H1 (cell line): Measurements from ENCODE around the gene UBP1. TPM values are rescaled to one million over a fixed set of nuclear protein-coding genes. Genes with fewer than 3 reads are reported as not detected.

Source experiments
- CTCF ChIA-PET: fragments of 300-600 bp; sonication (Branson Sonifier 250); formaldehyde crosslinking; loops from one replicate; lab custom pipeline; 2021; ENCODE audit not compliant: partially characterized antibody; lab: Charles Lee
- POLR2A ChIA-PET: fragments of 300-600 bp; sonication (Branson Sonifier 250); formaldehyde crosslinking; loops from one replicate; lab custom pipeline; 2021; ENCODE audit warnings: inconsistent platforms; ENCODE audit not compliant: partially characterized antibody; lab: Charles Lee
- DNase-seq, 2 experiments: peaks; one replicate each; pipeline versions ENCODE4 v3.0.0 to v3.0.0-alpha.2; 2010 to 2022; ENCODE audit warnings: low spot score in 2 of 2, low read depth in 1 of 2, mixed read lengths in 1 of 2
- FAIRE-seq: peaks from 2 replicates; lab custom pipeline; 2011; peaks lifted over from hg19 to GRCh38; lab: Jason Lieb, UNC
- H2AFZ ChIP-seq: 2 replicates; pipeline ENCODE4 v1.8.1; 2012; ENCODE audit warnings: low read length, inconsistent platforms
- H2AK5ac ChIP-seq: 2 replicates; pipeline ENCODE4 v1.6.1; 2013; ENCODE audit warnings: low read depth, low read length
- H2BK120ac ChIP-seq: replicated peaks from 2 replicates; pipeline ENCODE3; 2013; ENCODE audit warnings: low read depth, low read length, inconsistent platforms
- H2BK12ac ChIP-seq: 2 replicates; pipeline ENCODE4 v1.6.1; 2013; ENCODE audit warnings: low read depth, low read length
- H2BK15ac ChIP-seq: 2 replicates; pipeline ENCODE4 v1.6.1; 2013; ENCODE audit warnings: low read length
- H2BK20ac ChIP-seq: 2 replicates; pipeline ENCODE4 v1.6.1; 2013; ENCODE audit warnings: low read length
- H2BK5ac ChIP-seq: 2 replicates; pipeline ENCODE4 v1.6.1; 2013; ENCODE audit warnings: low read depth, low read length
- H3K14ac ChIP-seq: 2 replicates; pipeline ENCODE4 v1.6.1; 2013; ENCODE audit warnings: inconsistent platforms; ENCODE audit not compliant: insufficient read length
- H3K18ac ChIP-seq: 2 replicates; pipeline ENCODE4 v1.6.1; 2013; ENCODE audit warnings: low read length; ENCODE audit errors: extremely low read depth
- H3K23ac ChIP-seq: 2 replicates; pipeline ENCODE4 v1.6.1; 2013; ENCODE audit warnings: inconsistent platforms; ENCODE audit not compliant: insufficient read length
- H3K23me2 ChIP-seq: 2 replicates; pipeline ENCODE4 v1.6.1; 2013; ENCODE audit warnings: low read depth, low read length
- H3K27ac ChIP-seq: 2 replicates; pipeline ENCODE4 v1.6.1; 2011; ENCODE audit warnings: low read depth, low read length, inconsistent platforms
- H3K27me3 ChIP-seq, 4 experiments: replicated peaks in 1 of 4; 1 replicate in 1 of 4; 2 replicates in 3 of 4; pipeline versions ENCODE4 v1.6.1 to v1.8.1; 2011 to 2013; ENCODE audit warnings: low read length in 3 of 4, mild to moderate bottlenecking in 3 of 4, inconsistent platforms in 2 of 4, mixed read lengths in 2 of 4, moderate library complexity in 1 of 4; ENCODE audit not compliant: control insufficient read depth in 3 of 4, insufficient read depth in 3 of 4; ENCODE audit errors: extremely low read depth in 1 of 4
- H3K36me3 ChIP-seq, 4 experiments: 2 replicates each; pipeline versions ENCODE4 v1.6.1 to v1.8.1; 2011 to 2013; ENCODE audit warnings: mild to moderate bottlenecking in 4 of 4, low read length in 3 of 4, moderate library complexity in 2 of 4, control low read depth in 1 of 4, inconsistent platforms in 1 of 4; ENCODE audit not compliant: insufficient read depth in 4 of 4, control insufficient read depth in 2 of 4
- H3K4ac ChIP-seq: replicated peaks from 2 replicates; pipeline ENCODE3; 2013; ENCODE audit warnings: low read length, low read depth, mixed read lengths, inconsistent platforms; ENCODE audit not compliant: insufficient read length
- H3K4me1 ChIP-seq, 4 experiments: replicated peaks in 1 of 4; 1 replicate in 1 of 4; 2 replicates in 3 of 4; pipeline versions ENCODE4 v1.6.1 to v1.8.1; 2011 to 2013; ENCODE audit warnings: low read length in 3 of 4, inconsistent platforms in 2 of 4, mixed read lengths in 1 of 4; ENCODE audit not compliant: insufficient read depth in 4 of 4, control insufficient read depth in 3 of 4
- H3K4me2 ChIP-seq, 2 experiments: 2 replicates each; pipeline versions ENCODE4 v1.6.1 to v1.8.1; 2011 to 2013; ENCODE audit warnings: low read depth in 2 of 2, low read length in 2 of 2, control low read depth in 1 of 2, inconsistent platforms in 1 of 2, mild to moderate bottlenecking in 1 of 2; ENCODE audit not compliant: insufficient read depth in 1 of 2
- H3K4me3 ChIP-seq, 4 experiments: fragments of 200-600, 300-600 bp in 1 of 4; sonication (generic), shearing (Covaris generic), sonication (Bioruptor Twin) in 1 of 4; 2 replicates each; pipeline versions ENCODE4 v1.5.1 to v1.8.1; 2011 to 2016; ENCODE audit warnings: low read length in 4 of 4, low read depth in 3 of 4, control low read depth in 2 of 4, inconsistent platforms in 2 of 4, mild to moderate bottlenecking in 2 of 4, mixed read lengths in 1 of 4, moderate library complexity in 1 of 4; ENCODE audit not compliant: insufficient read depth in 2 of 4; ENCODE audit errors: extremely low read depth in 1 of 4
- H3K56ac ChIP-seq: replicated peaks from 2 replicates; pipeline ENCODE3; 2013; ENCODE audit warnings: low read depth, mild to moderate bottlenecking, mixed read lengths, low read length, inconsistent platforms; ENCODE audit not compliant: insufficient read length
- H3K79me1 ChIP-seq: 2 replicates; pipeline ENCODE4 v1.6.1; 2013; ENCODE audit warnings: low read depth, low read length, control low read depth
- H3K79me2 ChIP-seq, 2 experiments: 2 replicates each; pipeline versions ENCODE4 v1.6.1 to v1.8.1; 2012 to 2013; ENCODE audit warnings: low read length in 2 of 2, mild to moderate bottlenecking in 2 of 2, inconsistent platforms in 1 of 2; ENCODE audit not compliant: insufficient read depth in 2 of 2, control insufficient read depth in 1 of 2
- H3K9ac ChIP-seq, 4 experiments: replicated peaks in 1 of 4; 1 replicate in 1 of 4; 2 replicates in 3 of 4; pipeline versions ENCODE4 v1.6.1 to v1.8.1; 2011 to 2013; ENCODE audit warnings: low read depth in 3 of 4, low read length in 3 of 4, control low read depth in 2 of 4, mild to moderate bottlenecking in 2 of 4, moderate library complexity in 2 of 4, inconsistent platforms in 1 of 4; ENCODE audit errors: extremely low read depth in 1 of 4
- H3K9me3 ChIP-seq, 2 experiments: 2 replicates each; pipeline versions ENCODE4 v1.6.1 to v1.8.1; 2012 to 2013; ENCODE audit warnings: mild to moderate bottlenecking in 2 of 2, moderate library complexity in 2 of 2, control low read depth in 1 of 2, inconsistent platforms in 1 of 2, low read depth in 1 of 2, low read length in 1 of 2, mixed read lengths in 1 of 2; ENCODE audit not compliant: insufficient read depth in 2 of 2
- H4K20me1 ChIP-seq, 2 experiments: replicated peaks in 1 of 2; 2 replicates each; pipeline versions ENCODE3 to v1.8.1; 2011 to 2013; ENCODE audit warnings: inconsistent platforms in 2 of 2, low read length in 2 of 2, mild to moderate bottlenecking in 1 of 2; ENCODE audit not compliant: insufficient read depth in 2 of 2, control insufficient read depth in 1 of 2
- H4K5ac ChIP-seq: 2 replicates; pipeline ENCODE4 v1.6.1; 2013; ENCODE audit warnings: low read length, low read depth, mixed read lengths, inconsistent platforms; ENCODE audit not compliant: insufficient read length
- H4K8ac ChIP-seq: 2 replicates; pipeline ENCODE4 v1.8.0; 2013; ENCODE audit warnings: mild to moderate bottlenecking, moderate library complexity, low read length, inconsistent platforms; ENCODE audit not compliant: insufficient read depth; ENCODE audit errors: extremely low read depth
- H4K91ac ChIP-seq: replicated peaks from 2 replicates; pipeline ENCODE3; 2013; ENCODE audit warnings: low read length, mixed read lengths, inconsistent platforms; ENCODE audit not compliant: insufficient read length
- BACH1 ChIP-seq: IDR thresholded peaks from 2 replicates; pipeline ENCODE4 v1.6.1; 2012; ENCODE audit warnings: low read length, improper control_type of control experiment
- BCL11A ChIP-seq, 2 experiments: IDR thresholded peaks; one replicate each; pipeline ENCODE4 v1.6.1; 2011; ENCODE audit warnings: low read depth in 2 of 2, low read length in 2 of 2, mild to moderate bottlenecking in 2 of 2
- CHD1 ChIP-seq: IDR thresholded peaks from 2 replicates; pipeline ENCODE4 v1.6.1; 2012; ENCODE audit warnings: low read depth, low read length, improper control_type of control experiment
- FOSL1 ChIP-seq: IDR thresholded peaks from 2 replicates; pipeline ENCODE4 v1.6.1; 2011; ENCODE audit warnings: mild to moderate bottlenecking, low read depth, low read length, moderate library complexity; ENCODE audit not compliant: insufficient read depth
- HDAC2 ChIP-seq, 2 experiments: fragments of 300-600 bp in 1 of 2; sonication (generic) in 1 of 2; IDR thresholded peaks; 2 replicates each; pipeline ENCODE4 v1.6.1; 2011 to 2012; ENCODE audit warnings: low read depth in 2 of 2, low read length in 2 of 2, mild to moderate bottlenecking in 2 of 2, moderate library complexity in 2 of 2, borderline replicate concordance in 1 of 2, inconsistent platforms in 1 of 2
- JUND ChIP-seq: IDR thresholded peaks from 2 replicates; pipeline ENCODE4 v1.6.1; 2011; ENCODE audit warnings: mild to moderate bottlenecking, improper control_type of control experiment, low read length
- NRF1 ChIP-seq: IDR thresholded peaks from 2 replicates; pipeline ENCODE4 v1.6.1; 2011; ENCODE audit warnings: mild to moderate bottlenecking, low read depth, low read length, improper control_type of control experiment
- POLR2A ChIP-seq, 2 experiments: IDR thresholded peaks; 1 replicate in 1 of 2; 2 replicates in 1 of 2; pipeline ENCODE4 v1.6.1; 2011; ENCODE audit warnings: low read depth in 2 of 2, low read length in 2 of 2, mild to moderate bottlenecking in 2 of 2; ENCODE audit errors: control extremely low read depth in 1 of 2
- POLR2AphosphoS5 ChIP-seq: IDR thresholded peaks from 2 replicates; pipeline ENCODE4 v1.6.1; 2011; ENCODE audit warnings: low read depth, low read length
- RNF2 ChIP-seq: fragments of 200-900, 300-1000 bp; sonication (generic); IDR thresholded peaks from 2 replicates; pipeline ENCODE4 v1.7.1; 2016; ENCODE audit warnings: borderline replicate concordance, low read depth, mild to moderate bottlenecking, antibody characterized with exemption, low read length; ENCODE audit not compliant: poor library complexity, severe bottlenecking; ENCODE audit errors: missing control alignments
- SIRT6 ChIP-seq: IDR thresholded peaks from one replicate; pipeline ENCODE4 v1.7.1; 2012; ENCODE audit warnings: low read length, inconsistent platforms
- SIX5 ChIP-seq: IDR thresholded peaks from 2 replicates; pipeline ENCODE4 v1.6.1; 2011; ENCODE audit warnings: mild to moderate bottlenecking, low read depth, low read length
- SP1 ChIP-seq: IDR thresholded peaks from 2 replicates; pipeline ENCODE4 v1.6.1; 2011; ENCODE audit warnings: low read depth, low read length
- SUZ12 ChIP-seq: fragments of 200-600 bp; sonication (generic); IDR thresholded peaks from 2 replicates; pipeline ENCODE4 v1.6.1; 2012; ENCODE audit warnings: mild to moderate bottlenecking, inconsistent platforms, low read length, moderate library complexity, mixed read lengths
- TAF1 ChIP-seq: IDR thresholded peaks from 2 replicates; pipeline ENCODE4 v1.6.1; 2011; ENCODE audit warnings: mild to moderate bottlenecking, low read depth, low read length
- WGBS, 2 experiments: shearing (Covaris generic) in 1 of 2; methylation state at CpG; one replicate each; pipeline versions ENCODE4 v1.1.6 to v1.1.7; 2013 to 2015; ENCODE audit warnings: low lambda C conversion rate in 2 of 2, mixed read lengths in 2 of 2, inconsistent platforms in 1 of 2, low coverage in 1 of 2, missing lambda C conversion rate in 1 of 2; ENCODE audit not compliant: insufficient replicate concordance in 2 of 2, insufficient coverage in 1 of 2, insufficient read length in 1 of 2; ENCODE audit errors: extremely low coverage in 1 of 2, missing lambda C conversion rate in 1 of 2; 5-methylcytosine and 5-hydroxymethylcytosine counted together
- polyA plus RNA-seq, 7 experiments: library from polyadenylated mRNA; depleted of rRNA in 3 of 7; stranded (reverse) in 5 of 7; unstranded in 2 of 7; fragments of >200 nt in 5 of 7; fragments of 200-250 nt in 2 of 7; gene quantifications; 1 replicate in 5 of 7; 2 replicates in 1 of 7; 4 replicates in 1 of 7; pipeline versions ENCODE4 v1.2.1 to v1.2.3, GENCODE V29; 2011 to 2013; ENCODE audit warnings: missing spikeins in 2 of 7, mixed read lengths in 2 of 7
- total RNA-seq: library from RNA; stranded (reverse); fragmentation: NEBNext Ultra II Directional; extraction: Animal tissue kit (Norgen Biotek cat#: 25700); gene quantifications from 2 replicates; pipeline ENCODE4 v1.2.1, GENCODE V29; 2021

UBP1 gene
- total and polyA plus RNA-seq, 2 of the 8 experiments (the other 6 are each of a cell fraction or from before 2014, with no cell fraction given) = 47.3 to 71.9 TPM

GRCh38 chr3:33358172-33358781 is 81.9 kb downstream of the UBP1 start:
- Histone ChIP-seq H2BK20ac (no peak overlapping the region), H2AK5ac (no peak overlapping the region), H3K9ac (no peak overlapping the region), H3K27ac (no peak overlapping the region), H3K4me1 (no peaks in the 10 kb centered on the region), H2BK12ac (no peak overlapping the region), H3K4me3 (no peak overlapping the region), H3K79me1 (no peaks in the 10 kb centered on the region), H3K23me2 (no peaks in the 10 kb centered on the region), H3K79me2 (no peaks in the 10 kb centered on the region), H3K4ac (no peak overlapping the region), H4K91ac (no peak overlapping the region), H4K8ac (no peak overlapping the region), H3K9me3 (no peaks in the 10 kb centered on the region), H3K36me3 (no peaks in the 10 kb centered on the region), H4K20me1 (no peaks in the 10 kb centered on the region), H3K4me2 (no peak overlapping the region), H3K23ac (no peak overlapping the region), H2BK15ac (no peak overlapping the region), H3K14ac (no peak overlapping the region), H2BK120ac (no peak overlapping the region), H3K56ac (no peak overlapping the region), H2BK5ac (no peak overlapping the region), H2AFZ (no peak overlapping the region), H3K27me3 (no peaks in the 10 kb centered on the region), H4K5ac (no peak overlapping the region), H3K18ac (no peak overlapping the region)
- ChIA-PET POLR2A (interaction anchor here (1.5 kb wide), 1 partner anchor 214 kb away, joined by 3 read pairs; no protein-coding TSS in a partner anchor), CTCF (interaction anchor here (0.8 to 5.4 kb wide), 5 partner anchors 12 to 429 kb away, joined by 3 to 35 read pairs (median 4); no protein-coding TSS in a partner anchor)
- DNase-seq = no peak
- WGBS, 2 experiments = 95% methylated on average over 4 of the region's 4 CpGs; no CpG with 5 or more reads in 1 of the 2 experiments
- no peak for FAIRE-seq
- no peak for TF ChIP-seq SP1
- no peak for TF ChIP-seq CHD1
- TF ChIP-seq SUZ12 = no peak
- no peak for TF ChIP-seq FOSL1
- no peak for TF ChIP-seq JUND
- TF ChIP-seq SIRT6 = no peak
- no peak for TF ChIP-seq POLR2AphosphoS5
- TF ChIP-seq BACH1 = no peak
- TF ChIP-seq SIX5 = no peak
- TF ChIP-seq POLR2A (IDR thresholded peaks at IDR 0.05; ENCODE audit: control extremely low read depth in 1 of 2, low read depth in 2 of 2, low read length in 2 of 2) = no peak
- no peak for TF ChIP-seq BCL11A (IDR thresholded peaks at IDR 0.05; ENCODE audit: low read depth in 2 of 2, low read length in 2 of 2)
- TF ChIP-seq HDAC2 (IDR thresholded peaks at IDR 0.05; ENCODE audit: borderline replicate concordance in 1 of 2, low read depth in 2 of 2, low read length in 2 of 2) = no peak
- TF ChIP-seq RNF2 = no peak
- no peak for TF ChIP-seq TAF1
- no peak for TF ChIP-seq NRF1
